ENCODE measurements around the gene TSPAN9. TPM values are rescaled to one million over a fixed set of nuclear protein-coding genes. Genes with fewer than 3 reads are reported as not detected.

TSPAN9 gene
- total and polyA plus RNA-seq, 2 of the 4 experiments (the other 2 are of a cell fraction), result 17.7 to 39.1 TPM

GRCh38 chr12:3045989-3046388 is 31.2 kb upstream of the TSPAN9 start:
- Histone ChIP-seq H3K9ac (ENCODE audit: low read depth, low read length) (no peak overlapping the region), H4K8ac (ENCODE audit: low read depth in 2 of 2, low read length in 2 of 2) (no peak overlapping the region), H3K4ac (ENCODE audit: low read depth, low read length) (no peak overlapping the region), H3K27me3 (ENCODE audit: control insufficient read depth, insufficient read depth, low read length) (peaks cover 13% of the 10 kb centered on the region; the same call in 1 of the 2 replicates), H3K4me2 (ENCODE audit: low read depth, low read length) (no peak overlapping the region), H3K79me1 (ENCODE audit: low read depth in 1 of 2, low read length in 2 of 2) (no peaks in the 10 kb centered on the region), H2BK15ac (ENCODE audit: low read depth, low read length) (no peak overlapping the region), H3K14ac (replicated peaks; ENCODE audit: low read depth, low read length) (0 out of 2 replicates have a peak overlapping the region, but pooled peaks have one; percentile 76), H3K18ac (ENCODE audit: low read depth, low read length) (no peak overlapping the region), H3K4me3 (ENCODE audit: insufficient read depth, low read depth, low read length) (no peak overlapping the region), H3K27ac (ENCODE audit: insufficient read depth, low read length) (no peak overlapping the region), H4K91ac (ENCODE audit: insufficient read depth, low read depth, low read length) (no peak overlapping the region), H3K36me3 (ENCODE audit: control insufficient read depth, insufficient read depth, low read length) (peaks cover 1% of the 10 kb centered on the region; the same call in 1 of the 2 replicates), H3K4me1 (ENCODE audit: control insufficient read depth, insufficient read depth, low read length) (no peaks in the 10 kb centered on the region), H2BK120ac (ENCODE audit: low read depth, low read length) (no peak overlapping the region), H3K56ac (ENCODE audit: extremely low read depth, insufficient read depth, low read length) (no peak overlapping the region), H3K9me1 (ENCODE audit: insufficient read depth, low read length) (peaks cover 5% of the 10 kb centered on the region), H3K23ac (ENCODE audit: low read depth, low read length) (no peak overlapping the region), H3K9me3 (ENCODE audit: control insufficient read depth, insufficient read depth, low read length) (no peaks in the 10 kb centered on the region), H4K5ac (ENCODE audit: low read depth, low read length) (no peak overlapping the region), H2AK9ac (replicated peaks; ENCODE audit: low read depth, low read length, poor library complexity) (no peak overlapping the region), H2BK20ac (ENCODE audit: low read depth, low read length) (no peak overlapping the region), H2AK5ac (ENCODE audit: low read depth, low read length) (no peak overlapping the region), H2BK5ac (ENCODE audit: low read depth, low read length, poor library complexity, severe bottlenecking) (no peak overlapping the region), H2AFZ (replicated peaks; ENCODE audit: low read length, poor library complexity) (no peak overlapping the region), H4K20me1 (ENCODE audit: insufficient read depth, low read length) (peaks cover 8% of the 10 kb centered on the region; the same call in 1 of the 2 replicates)
- ChIA-PET POLR2A (ENCODE audit: unreplicated experiment) (no interaction called here), CTCF (interaction anchor here (0.6 kb wide), 1 partner anchor 1109 kb away, joined by 3 read pairs; no protein-coding TSS in a partner anchor)
- BruUV-seq (replicated peaks), result no TSS peak
- in situ Hi-C loops (cut with MboI; ENCODE audit: low sequenced_read_pairs) (no loop called here), intact Hi-C loops (cut with micrococcal nuclease) (no loop called here), dilution Hi-C loops (cut with HindIII; ENCODE audit: low sequenced_read_pairs, unreplicated experiment) (no loop called here)
- no peak for ATAC-seq (ENCODE audit: low read depth)
- DNase-seq, result no peak
- WGBS, 2 experiments (ENCODE audit: extremely low coverage in 2 of 2, insufficient read length in 1 of 2), result no CpG with 5 or more reads among the region's 7 CpGs
- TF ChIP-seq USF2 (IDR thresholded peaks at IDR 0.05; ENCODE audit: low read depth, low read length), result no peak
- no peak for TF ChIP-seq SMC3 (IDR thresholded peaks at IDR 0.05; ENCODE audit: low read depth, low read length)
- TF ChIP-seq POLR2A (IDR thresholded peaks at IDR 0.05; ENCODE audit: low read depth, low read length), result no peak
- no peak for TF ChIP-seq NFE2L2 (IDR thresholded peaks at IDR 0.05; ENCODE audit: low read depth, low read length)
- TF ChIP-seq MAFK (IDR thresholded peaks at IDR 0.05; ENCODE audit: low read depth, low read length), result no peak
- no peak for TF ChIP-seq FOS (IDR thresholded peaks at IDR 0.05; ENCODE audit: low read depth, low read length)
- TF ChIP-seq CTCF (conservative IDR thresholded peaks at IDR 0.05; ENCODE audit: low read depth, low read length), result no peak
